GM19397 (cell line): ENCODE measurements around the gene ICAM1.
A peak's percentile ranks its signal among the peaks of the same experiment; 100 is the strongest.
"Not testable (repeated sequence)": the region's sequence is repeated elsewhere in the genome, so short reads cannot be mapped to it uniquely, and the experiment has no call there.

Experiments
- ATAC-seq: cut with Tn5 transposase; IDR thresholded peaks from one replicate; pipeline ENCODE4 v1.9.1; 2021; ENCODE audit warnings: mild to moderate bottlenecking, moderate library complexity; ENCODE audit not compliant: unreplicated experiment

The ICAM1 gene

GRCh38 chr19:10241826-10242449, 29.0 kb upstream of the ICAM1 start:
- not testable (repeated sequence) for ATAC-seq

- no peak for ATAC-seq
Measured at GRCh38 chr19:10243606-10244005, 27.3 kb upstream of the ICAM1 start.

GRCh38 chr19:10245189-10245939, 25.6 kb upstream of the ICAM1 start:
- ATAC-seq: no peak

GRCh38 chr19:10246511-10246910, 24.4 kb upstream of the ICAM1 start:
- no peak for ATAC-seq

GRCh38 chr19:10251792-10252694, 18.9 kb upstream of the ICAM1 start, which contains the start of gene MRPL4:
TSS of gene MRPL4 (plus strand) at chr19:10252214. CDS start at chr19:10252254, 40 bp downstream.
- peak; percentile 84 for ATAC-seq

- ATAC-seq: no peak
Measured at GRCh38 chr19:10252707-10253106, 18.2 kb upstream of the ICAM1 start.

- ATAC-seq: no peak
Measured at GRCh38 chr19:10254244-10254643, 16.7 kb upstream of the ICAM1 start.

GRCh38 chr19:10255358-10255757, 15.6 kb upstream of the ICAM1 start:
- no peak for ATAC-seq

- ATAC-seq: no peak
Measured at GRCh38 chr19:10256551-10256950, 14.4 kb upstream of the ICAM1 start.

GRCh38 chr19:10256970-10257615, 13.8 kb upstream of the ICAM1 start:
- no peak for ATAC-seq

- ATAC-seq: no peak
Measured at GRCh38 chr19:10258080-10258710, 12.7 kb upstream of the ICAM1 start.

GRCh38 chr19:10259162-10259905, 11.6 kb upstream of the ICAM1 start:
- no peak for ATAC-seq

- ATAC-seq: no peak
Measured at GRCh38 chr19:10260141-10260584, 10.8 kb upstream of the ICAM1 start.

GRCh38 chr19:10262771-10263170, 8.1 kb upstream of the ICAM1 start:
- ATAC-seq: no peak

- no peak for ATAC-seq
Measured at GRCh38 chr19:10266706-10267105, 4.2 kb upstream of the ICAM1 start.

- ATAC-seq: no peak
Measured at GRCh38 chr19:10268071-10268470, 2.8 kb upstream of the ICAM1 start.

- ATAC-seq: no peak
Measured at GRCh38 chr19:10269333-10270179, 1.4 kb upstream of the ICAM1 start.

GRCh38 chr19:10270180-10270615, 722 bp upstream of the ICAM1 start:
- no peak for ATAC-seq
